CD4-positive, alpha-beta T cell treated with Interleukin-15 for 1 hour (primary cell): ENCODE results near the gene SOX1.

Experiments used
- DNase-seq: peaks from one replicate; pipeline ENCODE4 v3.0.0-alpha.2; 2020

The SOX1 gene

DNA sequence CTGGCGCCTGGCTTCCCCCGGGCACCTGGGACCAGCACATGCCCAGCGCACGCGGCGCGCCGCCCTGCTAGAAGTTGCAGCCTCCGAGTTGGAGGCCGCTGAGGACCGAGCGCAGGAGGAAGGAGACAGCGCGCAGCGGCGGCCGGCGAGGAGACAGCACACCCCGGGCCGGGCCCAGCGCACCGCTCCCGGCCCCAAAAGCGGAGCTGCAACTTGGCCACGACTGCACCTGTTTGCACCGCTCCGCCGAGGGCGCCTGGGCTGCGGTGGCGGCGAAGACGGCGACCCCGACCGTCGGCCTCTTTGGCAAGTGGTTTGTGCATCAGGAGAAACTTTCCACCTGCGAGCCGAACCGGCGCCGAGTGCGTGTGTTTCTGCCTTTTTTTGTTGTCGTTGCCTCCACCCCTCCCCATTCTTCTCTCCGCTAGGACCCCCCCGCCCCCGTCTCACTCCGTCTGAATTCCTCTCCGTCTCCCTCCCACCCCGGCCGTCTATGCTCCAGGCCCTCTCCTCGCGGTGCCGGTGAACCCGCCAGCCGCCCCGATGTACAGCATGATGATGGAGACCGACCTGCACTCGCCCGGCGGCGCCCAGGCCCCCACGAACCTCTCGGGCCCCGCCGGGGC is at the start of gene SOX1:
Gene SOX1 (plus strand): TSS at position 34 of the 626 bp plus-strand sequence. CDS start 510 bp downstream, at position 544.
- no peak for DNase-seq

DNA sequence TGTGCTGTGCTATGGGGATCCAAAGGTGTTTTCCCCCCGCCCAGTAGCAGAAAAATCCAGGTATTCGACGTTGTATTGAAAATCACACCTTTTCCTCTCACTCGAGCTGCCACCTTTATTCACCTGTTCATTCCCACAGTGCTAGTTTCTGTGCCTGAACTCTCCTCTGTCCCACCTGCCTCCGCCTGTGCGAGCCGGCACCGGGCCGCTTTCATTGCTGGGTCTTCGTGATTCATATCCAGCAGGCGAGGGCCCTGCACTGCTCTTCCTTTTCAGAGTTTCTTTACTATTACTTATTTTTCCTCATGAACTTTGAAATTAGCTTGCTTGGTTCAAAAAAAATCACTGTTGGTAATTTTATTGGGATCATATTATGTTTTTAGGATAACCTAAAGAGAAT is 42.4 kb upstream of the SOX1 start:
- DNase-seq = no peak

DNA sequence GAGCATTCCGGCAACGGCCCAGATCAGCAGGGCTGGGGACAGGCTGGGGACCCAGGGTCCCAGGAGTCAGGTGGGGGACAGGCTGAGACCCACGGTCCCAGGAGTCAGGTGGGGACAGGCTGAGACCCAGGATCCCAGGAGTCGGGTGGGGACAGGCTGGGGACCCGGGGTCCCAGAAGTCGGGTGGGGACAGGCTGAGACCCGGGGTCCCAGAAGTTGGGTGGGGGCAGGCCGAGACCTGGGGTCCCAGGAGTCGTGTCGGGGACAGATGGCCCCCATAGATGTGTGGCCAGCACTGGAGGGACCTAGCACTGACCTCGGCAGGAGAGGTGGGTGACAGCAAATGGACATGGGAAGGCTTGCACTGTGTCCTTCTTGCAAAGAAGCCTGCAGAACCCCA is 39.7 kb upstream of the SOX1 start:
- DNase-seq = no peak

GRCh38 chr13:112028481-112028880 is 38.5 kb upstream of the SOX1 start:
- DNase-seq = no peak

DNA sequence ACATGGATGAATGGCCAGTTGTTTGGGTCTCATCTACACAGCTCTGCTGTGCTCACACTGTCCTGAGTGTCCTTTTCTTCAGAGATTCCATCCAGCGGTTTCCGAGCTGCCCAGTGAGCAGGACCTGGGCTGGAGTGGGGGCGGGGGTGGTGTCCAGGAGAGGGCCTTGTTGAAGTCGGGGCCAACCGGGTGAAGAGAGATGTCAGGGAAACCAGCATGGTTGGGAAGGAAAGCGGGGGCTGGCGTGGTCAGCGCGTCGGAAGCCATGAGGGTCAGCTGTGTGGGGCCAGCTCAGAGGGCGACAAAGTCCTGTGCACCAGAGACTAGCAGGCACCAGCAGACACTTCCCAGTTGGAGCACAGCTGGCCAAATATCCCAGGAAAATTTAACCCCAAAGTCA is 37.8 kb upstream of the SOX1 start:
- DNase-seq = no peak

DNA sequence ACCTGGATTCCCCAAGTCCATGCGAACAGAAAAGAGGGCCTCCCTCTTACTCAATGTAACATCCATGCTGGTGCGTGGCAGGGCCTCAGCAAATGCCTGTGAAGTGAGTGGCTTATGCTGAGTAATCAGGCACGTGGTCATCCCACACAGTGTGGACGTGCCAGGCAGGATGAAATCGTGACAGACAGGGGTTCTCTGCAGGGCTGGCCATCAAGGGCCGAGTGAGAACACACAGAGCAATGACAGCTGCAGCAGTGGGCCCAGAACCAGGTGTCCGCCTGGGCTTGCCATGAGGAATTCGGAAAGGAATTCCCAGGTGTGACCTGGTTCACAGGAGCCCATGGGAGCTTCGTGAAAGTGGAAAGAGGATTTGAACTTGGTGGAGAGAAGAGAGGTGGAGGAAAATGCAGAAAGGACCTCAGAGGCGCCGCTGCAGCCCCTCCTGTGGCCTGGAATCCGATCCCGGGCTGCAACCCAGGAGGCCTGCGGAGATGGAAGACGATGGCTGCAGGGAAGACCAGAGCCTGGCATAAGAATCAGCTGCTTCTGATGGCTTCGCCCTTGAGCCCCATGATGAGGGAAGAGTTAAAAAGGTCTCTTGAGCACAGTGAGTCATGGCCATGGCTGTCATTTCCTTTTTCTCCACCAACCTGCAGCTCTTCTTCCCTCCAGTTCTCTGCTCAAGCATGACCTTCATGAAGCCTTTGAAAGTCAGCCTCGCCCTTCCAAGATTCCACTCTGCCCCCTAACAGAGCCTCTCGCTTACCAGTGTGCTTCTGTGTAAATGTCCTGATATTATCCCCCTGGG is 34.6 kb upstream of the SOX1 start:
- no peak for DNase-seq

- DNase-seq = no peak
These were observed 32.7 kb upstream of the SOX1 start for GRCh38 chr13:112034231-112034630.

DNA sequence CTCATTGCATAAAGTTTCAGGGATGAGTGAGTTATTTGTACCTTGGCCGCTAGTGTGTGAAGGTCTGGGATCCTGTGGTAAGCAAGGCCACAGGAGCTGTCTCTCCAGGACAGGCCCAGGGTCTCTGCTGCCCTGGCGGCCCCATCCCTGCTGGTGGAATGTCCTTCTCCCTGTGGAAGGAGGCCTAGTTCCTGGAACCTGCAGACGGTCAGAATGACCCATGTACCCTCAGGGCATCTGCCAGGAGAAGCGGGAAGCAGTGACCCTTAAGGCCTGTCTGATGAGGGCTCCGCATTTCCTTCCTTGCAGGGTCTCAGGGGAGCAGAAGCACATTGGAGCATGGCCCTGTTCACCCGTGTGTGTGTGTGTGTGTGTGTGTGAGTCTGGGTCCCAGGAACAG is 32.1 kb upstream of the SOX1 start:
- no peak for DNase-seq

DNA sequence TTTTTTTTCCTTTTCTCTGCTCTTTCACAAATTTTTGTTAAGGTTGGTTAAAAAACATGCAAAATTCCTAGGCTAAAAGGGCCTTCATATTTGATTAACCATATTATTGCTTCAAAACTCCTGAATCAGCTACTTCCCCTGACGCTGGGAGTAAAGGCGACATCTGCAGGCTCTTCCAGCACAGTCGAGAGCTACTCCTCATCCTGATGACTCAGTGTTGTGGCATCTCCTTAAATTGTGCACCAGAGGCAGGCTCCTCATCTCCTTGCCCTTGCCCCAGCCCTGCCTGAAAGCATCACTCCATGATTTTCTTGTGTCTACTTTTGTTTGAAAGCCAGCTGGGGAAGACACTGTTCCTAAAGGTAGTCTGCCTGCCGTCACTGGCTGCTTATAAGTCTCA is 24.5 kb upstream of the SOX1 start:
- DNase-seq = no peak

GRCh38 chr13:112052213-112052612 is 14.7 kb upstream of the SOX1 start:
- no peak for DNase-seq

GRCh38 chr13:112053167-112053743 is 13.7 kb upstream of the SOX1 start:
- DNase-seq = no peak

DNA sequence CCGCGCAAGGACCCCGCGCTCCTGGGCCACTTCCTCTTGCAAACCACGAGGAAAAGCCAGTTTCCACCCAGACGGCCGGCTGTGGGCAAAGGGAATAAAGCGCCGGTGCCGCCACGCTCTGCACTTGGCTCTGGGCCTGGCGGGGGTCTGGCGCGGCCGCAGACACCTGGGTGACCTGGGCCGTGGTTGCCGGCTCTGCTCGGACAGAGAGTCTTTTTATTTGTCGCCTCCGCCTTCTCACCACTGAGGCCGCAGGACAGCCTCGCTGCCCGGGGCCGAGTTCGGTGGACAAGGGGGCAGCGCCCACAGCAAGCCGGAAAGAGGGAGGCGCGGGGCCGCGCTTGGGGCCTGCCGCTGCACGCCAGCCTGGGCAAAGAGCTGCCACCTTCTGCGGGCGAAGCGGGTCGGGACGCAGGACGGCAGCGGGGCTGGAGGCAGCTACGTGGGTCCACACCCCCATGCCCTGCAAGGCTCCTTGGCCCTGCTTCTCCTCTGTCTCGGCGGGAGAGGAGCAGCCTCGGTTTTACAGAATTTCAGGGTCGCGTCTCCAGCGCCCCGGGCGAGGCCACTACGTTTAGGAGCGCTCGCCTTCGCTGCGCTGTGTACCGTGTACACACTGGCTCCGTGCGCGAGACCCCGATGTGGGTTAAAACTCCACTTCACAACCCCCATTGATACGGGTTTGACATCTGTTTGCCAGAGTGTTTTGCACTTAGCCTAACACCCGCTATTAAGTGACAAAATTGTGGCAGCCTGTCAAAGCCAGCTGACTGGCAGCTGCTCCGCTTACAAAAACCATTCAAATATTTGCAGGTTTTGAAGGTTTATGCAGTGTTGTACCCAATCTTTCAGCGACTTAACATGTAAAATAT is 13.0 kb upstream of the SOX1 start:
- DNase-seq = no peak

DNA sequence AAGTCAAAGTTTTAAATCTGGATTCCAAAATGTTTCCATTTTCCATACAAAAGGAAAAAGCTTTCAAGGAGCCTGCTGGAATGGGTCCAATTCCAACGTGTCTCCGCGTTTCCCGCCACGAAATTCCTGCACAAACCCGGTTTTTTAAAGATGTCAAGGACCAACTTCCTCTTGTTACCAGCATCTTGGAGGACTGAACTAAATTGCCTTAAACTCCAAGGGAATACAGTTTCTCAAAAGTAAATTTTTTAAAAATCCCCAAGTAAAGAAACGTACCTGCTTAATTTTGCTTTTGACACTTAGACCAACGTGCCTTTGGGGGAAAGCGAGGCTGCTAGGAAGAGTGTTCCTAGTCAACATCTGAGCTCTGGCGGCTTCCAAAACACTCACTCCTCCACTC is 12.3 kb upstream of the SOX1 start:
- no peak for DNase-seq

DNA sequence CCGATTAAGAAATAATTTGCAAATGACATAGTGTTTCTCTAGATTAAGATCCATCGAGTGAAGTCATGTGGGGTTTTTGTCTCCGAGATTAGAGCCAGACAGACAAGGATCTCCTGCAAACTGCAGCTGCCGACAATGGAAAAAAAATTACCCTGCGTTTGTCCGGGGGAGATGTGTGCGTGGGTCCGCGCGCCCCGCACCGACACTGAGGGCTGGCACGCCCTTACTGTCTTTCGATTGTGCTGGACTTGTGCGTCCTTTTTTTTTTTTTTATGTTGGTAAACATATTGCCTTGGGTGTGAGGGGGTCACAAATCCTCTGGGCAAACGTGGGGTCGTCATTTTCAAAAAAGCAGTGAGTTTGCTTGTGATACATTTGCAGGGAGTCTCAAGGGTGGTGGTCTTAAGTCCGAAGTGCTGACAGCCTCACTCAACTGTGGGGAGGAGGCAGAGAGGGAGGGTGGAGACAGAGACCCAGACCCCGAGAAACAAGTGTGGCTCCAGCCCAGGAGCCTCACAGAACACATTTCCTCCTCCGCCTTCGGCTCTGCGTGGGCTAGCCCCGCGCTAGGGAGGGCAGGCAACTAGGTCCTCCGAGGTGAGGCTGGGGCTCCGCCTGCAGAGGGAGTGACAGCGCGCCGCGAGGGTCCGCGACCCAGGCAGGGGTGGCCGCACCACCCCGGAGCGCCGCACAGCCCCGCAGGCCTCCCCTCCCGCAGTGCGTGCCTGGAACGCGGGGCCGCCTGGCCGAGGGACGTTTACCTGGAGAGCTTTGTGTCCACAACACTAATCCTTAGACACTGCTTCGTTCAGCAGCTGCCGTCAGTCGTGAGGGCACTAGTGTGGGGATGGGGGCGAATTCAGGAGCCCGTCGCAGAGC is 11.7 kb upstream of the SOX1 start:
- no peak for DNase-seq

DNA sequence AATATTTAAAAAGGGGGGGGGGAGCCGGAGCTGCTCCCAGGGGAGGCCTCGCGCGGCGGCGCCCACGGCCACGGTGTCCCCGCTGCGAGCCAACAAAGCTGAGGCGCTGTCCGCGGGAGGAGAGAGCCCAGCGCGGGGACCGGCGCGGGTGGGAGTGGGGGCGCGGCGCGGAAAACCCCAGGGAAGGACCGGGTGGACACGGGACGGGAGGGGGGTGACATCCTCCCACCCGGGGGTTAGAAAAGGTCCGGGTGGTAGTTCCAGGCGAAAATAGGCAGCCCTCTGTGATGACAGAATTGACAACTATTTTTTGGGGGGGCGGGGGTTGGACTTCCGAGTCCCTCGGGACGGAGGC is 11.1 kb upstream of the SOX1 start:
- DNase-seq = no peak

- no peak for DNase-seq
These were observed 10.6 kb upstream of the SOX1 start for GRCh38 chr13:112056284-112056727.

- no peak for DNase-seq
These were observed 10.1 kb upstream of the SOX1 start for GRCh38 chr13:112056739-112057438.

DNA sequence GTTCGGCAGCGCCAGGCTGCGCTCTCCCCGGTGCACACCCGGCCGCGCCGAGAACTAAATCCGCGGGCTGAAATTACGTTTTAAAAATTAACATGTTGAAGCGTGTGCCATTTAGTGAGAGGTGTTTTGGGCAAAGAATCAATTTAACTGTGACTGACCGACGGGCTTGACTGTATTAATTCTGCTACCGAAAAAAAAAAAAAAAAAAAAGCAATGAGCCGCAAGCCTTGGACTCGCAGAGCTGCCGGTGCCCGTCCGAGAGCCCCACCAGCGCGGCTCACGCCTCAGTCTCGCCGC is 9.6 kb upstream of the SOX1 start:
- DNase-seq = no peak

GRCh38 chr13:112057736-112058518 is 9.0 kb upstream of the SOX1 start:
- no peak for DNase-seq

DNA sequence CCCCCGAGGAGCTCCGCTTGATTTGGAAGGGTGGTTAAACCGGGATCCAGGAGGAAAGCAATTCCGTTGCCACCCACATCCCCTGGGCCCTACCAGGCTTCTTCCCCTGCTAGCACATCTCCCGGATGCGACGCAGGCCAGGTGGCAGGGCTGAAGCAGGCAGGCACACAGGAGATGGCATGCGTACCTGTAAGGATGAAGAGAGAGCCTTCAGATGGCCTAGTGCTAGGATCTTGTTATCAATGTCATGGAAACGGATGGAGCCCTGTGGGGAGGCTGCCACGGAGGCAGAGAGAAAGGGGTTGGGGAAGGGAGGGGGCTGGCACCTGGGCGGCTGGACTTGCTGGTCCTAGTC is 8.5 kb upstream of the SOX1 start:
- DNase-seq = no peak

GRCh38 chr13:112058941-112059340 is 8.0 kb upstream of the SOX1 start:
- no peak for DNase-seq
